ENCODE data around the gene DMWD. TPM values are rescaled to one million over a fixed set of nuclear protein-coding genes. Genes with fewer than 3 reads are reported as not detected.

The DMWD gene, protein sequence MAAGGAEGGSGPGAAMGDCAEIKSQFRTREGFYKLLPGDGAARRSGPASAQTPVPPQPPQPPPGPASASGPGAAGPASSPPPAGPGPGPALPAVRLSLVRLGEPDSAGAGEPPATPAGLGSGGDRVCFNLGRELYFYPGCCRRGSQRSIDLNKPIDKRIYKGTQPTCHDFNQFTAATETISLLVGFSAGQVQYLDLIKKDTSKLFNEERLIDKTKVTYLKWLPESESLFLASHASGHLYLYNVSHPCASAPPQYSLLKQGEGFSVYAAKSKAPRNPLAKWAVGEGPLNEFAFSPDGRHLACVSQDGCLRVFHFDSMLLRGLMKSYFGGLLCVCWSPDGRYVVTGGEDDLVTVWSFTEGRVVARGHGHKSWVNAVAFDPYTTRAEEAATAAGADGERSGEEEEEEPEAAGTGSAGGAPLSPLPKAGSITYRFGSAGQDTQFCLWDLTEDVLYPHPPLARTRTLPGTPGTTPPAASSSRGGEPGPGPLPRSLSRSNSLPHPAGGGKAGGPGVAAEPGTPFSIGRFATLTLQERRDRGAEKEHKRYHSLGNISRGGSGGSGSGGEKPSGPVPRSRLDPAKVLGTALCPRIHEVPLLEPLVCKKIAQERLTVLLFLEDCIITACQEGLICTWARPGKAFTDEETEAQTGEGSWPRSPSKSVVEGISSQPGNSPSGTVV
- 17.6 and 35.4 TPM in 2 replicates for total RNA-seq (2014; rRNA removed; shearing (Covaris generic))

DNA sequence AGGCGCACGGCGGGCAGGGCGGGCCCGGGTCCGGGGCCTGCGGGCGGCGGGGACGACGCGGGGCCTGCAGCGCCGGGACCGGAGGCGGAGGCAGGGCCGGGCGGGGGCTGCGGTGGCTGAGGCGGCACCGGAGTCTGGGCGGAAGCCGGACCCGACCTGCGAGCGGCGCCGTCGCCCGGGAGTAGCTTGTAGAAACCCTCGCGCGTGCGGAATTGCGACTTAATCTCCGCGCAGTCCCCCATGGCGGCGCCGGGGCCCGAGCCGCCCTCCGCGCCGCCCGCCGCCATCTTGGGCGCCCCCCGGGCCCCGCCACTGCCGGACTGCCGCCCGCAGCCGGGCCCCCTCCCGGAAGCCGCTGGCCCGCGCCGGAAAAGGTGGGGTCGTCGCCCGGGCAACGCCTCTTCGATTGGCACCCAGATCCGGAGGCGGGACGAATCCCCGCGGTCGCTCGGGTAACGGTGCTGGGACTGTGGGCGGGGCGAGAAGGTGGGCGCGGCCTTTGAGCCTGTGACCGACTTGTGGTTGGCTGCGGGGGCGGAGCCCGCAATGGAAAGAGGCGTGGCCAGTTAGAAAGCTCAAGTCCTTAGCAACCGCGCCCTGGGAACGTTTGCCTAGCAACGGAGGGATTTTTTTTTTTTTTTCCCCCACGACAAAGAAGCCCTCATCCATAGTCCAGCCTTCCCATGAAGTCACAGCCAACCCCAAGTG, at the start of gene DMWD:
Gene DMWD, minus strand, starts transcription at position 376 of the 708 bp plus-strand sequence. Its CDS starts 89 bp downstream, at position 287.
- Histone ChIP-seq H3K4me3 (peak within 1 kb of the TSS; percentile 98), H3K27ac (peak within 1 kb of the TSS; percentile 67), H3K4me1 (replicated peaks) (peaks cover 6% of the 10 kb centered on the region), H3K9me3 (replicated peaks) (no peaks in the 10 kb centered on the region), H3K27me3 (replicated peaks) (no peaks in the 10 kb centered on the region), H3K36me3 (peaks cover 37% of the 10 kb centered on the region)
- DNase-seq (ENCODE audit: low read depth in 1 of 2, low spot score in 2 of 2) = peak; percentile 97 to 100

DNA sequence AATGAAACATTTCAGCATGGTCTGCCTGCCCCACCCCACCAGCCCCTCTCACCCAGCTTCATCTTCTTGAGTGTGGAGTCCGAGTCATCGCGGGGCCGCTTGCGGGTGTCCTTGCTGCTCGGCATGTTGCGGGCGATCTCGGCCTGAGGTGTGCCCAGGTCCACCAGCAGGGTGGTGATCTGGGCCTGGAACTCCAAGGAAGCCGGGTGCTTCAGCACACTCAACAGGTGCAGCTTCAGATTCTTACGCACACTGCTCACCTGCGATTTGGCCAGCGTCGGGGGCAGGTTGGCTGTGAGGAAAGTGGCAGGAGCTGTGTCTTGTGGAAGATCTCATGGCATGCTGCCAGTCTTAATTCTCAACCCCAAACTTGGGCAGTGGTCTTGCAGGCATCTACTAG, 49.6 kb upstream of the DMWD start:
- H3K27me3 ChIP-seq (replicated peaks) = no peaks in the 10 kb centered on the region
- peaks cover 82% of the 10 kb centered on the region for H3K36me3 ChIP-seq
- H3K4me3 ChIP-seq = no peak overlapping the region
- no peak overlapping the region for H3K27ac ChIP-seq
- no peaks in the 10 kb centered on the region for H3K9me3 ChIP-seq (replicated peaks)
- DNase-seq (ENCODE audit: low read depth in 1 of 2, low spot score in 2 of 2) = no peak
- H3K4me1 ChIP-seq (replicated peaks) = no peaks in the 10 kb centered on the region

DNA sequence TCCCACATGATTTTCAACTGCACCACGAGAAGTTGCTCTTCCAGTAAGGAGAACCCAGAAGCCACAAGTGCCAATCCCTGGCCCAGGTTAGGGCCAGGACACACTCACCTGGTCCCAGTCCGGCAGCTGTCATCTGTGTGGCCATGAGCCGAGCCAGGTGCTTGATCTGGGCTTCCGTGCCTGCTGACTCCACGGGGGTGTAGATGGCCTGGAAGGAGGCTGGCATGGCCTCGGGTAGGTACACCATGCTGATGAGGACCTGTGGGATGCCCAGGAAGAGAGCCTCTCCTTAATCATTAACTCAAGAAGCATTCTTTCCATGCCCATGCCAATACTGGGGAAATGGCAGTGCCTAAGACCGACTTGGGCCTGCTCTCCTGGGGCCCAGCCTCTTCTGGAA, 42.3 kb upstream of the DMWD start:
- Histone ChIP-seq H3K36me3 (peaks cover 90% of the 10 kb centered on the region), H3K9me3 (replicated peaks) (no peaks in the 10 kb centered on the region), H3K27ac (no peak overlapping the region), H3K4me3 (no peak overlapping the region), H3K27me3 (replicated peaks) (no peaks in the 10 kb centered on the region), H3K4me1 (replicated peaks) (no peaks in the 10 kb centered on the region)
- no peak for DNase-seq (ENCODE audit: low read depth in 1 of 2, low spot score in 2 of 2)

DNA sequence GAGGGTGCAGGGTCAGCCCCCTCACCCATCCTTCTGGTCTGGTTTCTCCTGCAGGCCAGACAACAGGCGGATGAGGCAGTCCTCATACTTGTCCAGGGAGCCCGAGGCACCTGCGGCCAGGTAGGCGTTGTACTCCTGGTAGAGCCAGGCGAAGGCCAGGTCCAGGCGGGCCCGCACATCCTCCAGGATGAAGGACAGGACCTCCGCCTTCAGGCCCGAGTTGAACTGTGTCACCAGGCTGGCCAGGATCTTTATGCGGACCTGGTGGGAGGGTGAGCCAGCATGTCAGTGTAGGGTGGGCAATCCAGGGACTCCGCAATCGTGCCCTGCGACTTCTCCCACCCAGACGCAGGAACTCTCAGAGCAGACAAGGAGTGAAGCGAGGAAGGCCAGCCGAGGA, 36.3 kb upstream of the DMWD start:
- Histone ChIP-seq H3K27ac (no peak overlapping the region), H3K4me1 (replicated peaks) (no peaks in the 10 kb centered on the region), H3K27me3 (replicated peaks) (no peaks in the 10 kb centered on the region), H3K9me3 (replicated peaks) (no peaks in the 10 kb centered on the region), H3K36me3 (peaks cover 96% of the 10 kb centered on the region), H3K4me3 (no peak overlapping the region)
- no peak for DNase-seq (ENCODE audit: low read depth in 1 of 2, low spot score in 2 of 2)

DNA sequence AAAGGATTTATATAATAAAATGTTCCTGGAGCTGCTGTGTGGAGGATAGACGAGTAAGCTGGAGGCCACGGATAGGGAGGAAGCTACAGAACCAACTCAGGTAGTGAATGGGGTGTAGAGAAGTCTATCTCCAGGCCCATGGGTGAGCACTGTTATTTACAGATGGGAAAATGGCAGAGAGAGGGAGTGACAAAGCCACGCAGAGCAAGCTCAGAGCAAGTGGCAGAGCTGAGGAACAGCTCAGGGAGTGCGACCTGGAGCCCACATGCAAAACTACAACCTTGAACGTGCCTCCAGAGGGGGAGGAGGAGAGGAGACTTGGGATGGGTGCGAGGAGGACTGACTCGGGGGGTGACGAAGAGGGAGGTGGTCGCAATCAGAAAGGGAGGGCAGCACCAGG, 35.9 kb upstream of the DMWD start:
- Histone ChIP-seq H3K27ac (no peak overlapping the region), H3K4me3 (no peak overlapping the region), H3K27me3 (replicated peaks) (no peaks in the 10 kb centered on the region), H3K4me1 (replicated peaks) (no peaks in the 10 kb centered on the region), H3K36me3 (peaks cover 94% of the 10 kb centered on the region), H3K9me3 (replicated peaks) (no peaks in the 10 kb centered on the region)
- no peak for DNase-seq (ENCODE audit: low read depth in 1 of 2, low spot score in 2 of 2)

DNA sequence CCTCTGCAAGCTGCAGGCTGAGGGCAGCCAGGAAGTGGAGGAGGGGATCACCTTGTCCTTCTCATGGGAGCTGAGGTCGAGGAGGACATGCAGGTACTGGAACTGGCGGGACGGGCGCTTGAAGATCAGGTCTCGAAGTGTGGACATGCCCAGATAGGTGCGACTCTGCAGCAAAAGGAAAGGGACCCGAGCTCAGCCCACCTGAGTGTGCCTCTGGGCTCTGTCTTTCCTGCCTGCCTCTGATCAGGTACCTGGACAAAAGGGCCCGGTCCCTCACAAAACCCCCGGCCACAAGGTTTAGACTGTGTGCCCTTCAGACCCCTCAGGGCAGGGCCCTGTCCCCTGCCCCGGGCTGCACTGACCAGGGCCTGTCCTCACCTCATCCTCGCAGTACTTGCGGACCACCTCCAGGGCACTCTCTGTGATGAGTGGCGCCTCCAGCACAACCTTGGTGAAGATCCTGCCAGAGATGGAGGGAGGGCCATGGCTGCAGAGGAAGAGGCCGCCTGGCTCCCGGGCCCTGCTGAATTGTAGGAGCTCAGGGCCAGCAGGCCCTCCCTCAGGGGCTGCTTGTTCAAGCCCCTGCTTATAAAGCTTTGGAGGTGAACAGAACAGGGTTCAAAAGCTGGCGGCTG, 34.9 kb upstream of the DMWD start:
- H3K27me3 ChIP-seq (replicated peaks) = no peaks in the 10 kb centered on the region
- H3K27ac ChIP-seq = no peak overlapping the region
- no peak overlapping the region for H3K4me3 ChIP-seq
- no peaks in the 10 kb centered on the region for H3K4me1 ChIP-seq (replicated peaks)
- no peaks in the 10 kb centered on the region for H3K9me3 ChIP-seq (replicated peaks)
- DNase-seq (ENCODE audit: low read depth in 1 of 2, low spot score in 2 of 2) = no peak
- H3K36me3 ChIP-seq = peaks cover 96% of the 10 kb centered on the region

DNA sequence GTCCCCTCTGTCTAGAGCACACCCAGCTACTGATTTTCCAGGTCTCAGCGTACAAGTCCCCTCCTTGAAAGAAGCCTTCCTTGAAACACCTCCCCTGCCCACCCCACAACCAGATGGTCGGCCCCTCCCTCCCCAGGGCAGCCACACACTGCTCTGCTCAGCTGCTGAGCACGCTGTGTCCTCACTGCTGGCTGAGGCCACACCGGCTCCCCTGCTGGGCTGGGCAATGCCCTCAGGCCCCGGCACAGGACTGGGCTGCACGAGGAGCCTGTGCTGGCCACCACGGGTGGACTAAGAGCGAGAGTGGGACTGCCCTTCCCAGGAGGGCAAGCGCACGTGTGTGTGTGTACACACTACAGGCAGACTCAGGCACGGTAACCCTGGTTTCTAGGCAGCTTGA, 34.3 kb upstream of the DMWD start:
- H3K27me3 ChIP-seq (replicated peaks) = no peaks in the 10 kb centered on the region
- H3K9me3 ChIP-seq (replicated peaks) = no peaks in the 10 kb centered on the region
- H3K27ac ChIP-seq = no peak overlapping the region
- no peak overlapping the region for H3K4me3 ChIP-seq
- DNase-seq (ENCODE audit: low read depth in 1 of 2, low spot score in 2 of 2) = no peak
- no peaks in the 10 kb centered on the region for H3K4me1 ChIP-seq (replicated peaks)
- H3K36me3 ChIP-seq = peaks cover 94% of the 10 kb centered on the region

DNA sequence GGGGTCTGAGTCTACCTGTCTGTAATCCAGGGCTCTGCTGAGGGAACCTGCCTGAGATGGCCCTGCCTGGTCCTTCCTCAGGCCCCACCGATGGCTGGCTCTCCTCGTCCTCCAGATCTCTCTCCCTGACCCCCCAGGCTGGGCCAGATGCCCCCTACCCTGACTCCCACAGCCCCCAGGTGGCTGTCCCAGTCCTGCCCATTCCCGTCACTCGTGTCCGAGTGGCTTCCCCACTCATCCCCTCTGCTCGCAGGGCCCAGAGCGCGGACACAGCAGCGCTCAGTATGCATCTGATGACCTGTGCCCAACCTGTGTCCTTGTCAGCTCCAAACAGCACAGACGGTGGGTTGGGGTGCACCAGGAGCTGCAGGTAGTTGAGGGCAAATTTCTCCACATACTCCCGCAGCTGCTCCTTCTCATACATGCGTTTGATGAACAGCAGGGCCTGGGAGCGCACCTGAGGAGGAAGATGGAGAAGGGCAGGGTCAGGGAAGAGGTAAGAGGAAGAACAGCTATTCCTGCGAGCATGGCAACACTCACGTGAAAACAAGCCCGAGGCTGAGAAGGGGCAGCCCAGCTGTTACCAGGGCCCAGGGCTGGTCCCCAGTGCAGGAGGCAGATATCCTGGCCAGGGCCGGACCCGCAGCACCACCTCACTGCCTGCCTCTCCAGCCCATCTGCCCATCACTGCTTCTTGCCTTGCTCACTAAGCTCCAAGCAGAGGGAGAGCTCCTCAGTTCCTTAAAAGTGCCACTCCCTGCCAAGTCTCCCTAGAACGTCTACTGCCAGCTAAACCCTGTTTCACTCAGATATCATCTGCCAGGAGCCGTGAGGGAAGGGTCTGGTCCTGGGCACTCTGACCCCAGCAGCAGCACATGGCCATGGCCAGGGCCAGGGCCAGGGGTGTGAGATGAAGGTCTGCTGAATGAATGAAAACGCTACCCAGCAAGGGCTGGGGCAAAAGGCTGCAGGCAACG, 33.6 kb upstream of the DMWD start:
- no peaks in the 10 kb centered on the region for H3K9me3 ChIP-seq (replicated peaks)
- no peaks in the 10 kb centered on the region for H3K4me1 ChIP-seq (replicated peaks)
- no peaks in the 10 kb centered on the region for H3K27me3 ChIP-seq (replicated peaks)
- no peak overlapping the region for H3K4me3 ChIP-seq
- peaks cover 92% of the 10 kb centered on the region for H3K36me3 ChIP-seq
- DNase-seq (ENCODE audit: low read depth in 1 of 2, low spot score in 2 of 2) = no peak
- no peak overlapping the region for H3K27ac ChIP-seq

DNA sequence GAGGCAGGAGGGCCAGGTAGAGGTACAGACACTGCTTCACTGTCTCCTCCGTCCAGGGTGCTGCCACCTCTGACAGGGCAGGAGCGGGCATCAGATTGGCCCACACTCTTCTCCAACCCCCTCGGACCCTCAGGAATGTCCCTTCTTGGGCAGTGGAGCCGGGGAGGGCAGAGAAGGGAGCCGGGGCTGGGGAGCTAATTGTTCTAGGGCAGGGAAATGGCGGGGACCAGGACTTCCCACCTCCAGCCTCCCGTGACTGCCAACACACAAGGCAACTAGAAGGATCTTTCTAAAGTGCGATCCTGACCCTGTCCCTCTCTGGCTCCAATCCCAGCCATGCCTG, 32.6 kb upstream of the DMWD start:
- Histone ChIP-seq H3K27ac (no peak overlapping the region), H3K4me1 (replicated peaks) (no peaks in the 10 kb centered on the region), H3K36me3 (peaks cover 88% of the 10 kb centered on the region), H3K9me3 (replicated peaks) (no peaks in the 10 kb centered on the region), H3K27me3 (replicated peaks) (no peaks in the 10 kb centered on the region), H3K4me3 (no peak overlapping the region)
- no peak for DNase-seq (ENCODE audit: low read depth in 1 of 2, low spot score in 2 of 2)

DNA sequence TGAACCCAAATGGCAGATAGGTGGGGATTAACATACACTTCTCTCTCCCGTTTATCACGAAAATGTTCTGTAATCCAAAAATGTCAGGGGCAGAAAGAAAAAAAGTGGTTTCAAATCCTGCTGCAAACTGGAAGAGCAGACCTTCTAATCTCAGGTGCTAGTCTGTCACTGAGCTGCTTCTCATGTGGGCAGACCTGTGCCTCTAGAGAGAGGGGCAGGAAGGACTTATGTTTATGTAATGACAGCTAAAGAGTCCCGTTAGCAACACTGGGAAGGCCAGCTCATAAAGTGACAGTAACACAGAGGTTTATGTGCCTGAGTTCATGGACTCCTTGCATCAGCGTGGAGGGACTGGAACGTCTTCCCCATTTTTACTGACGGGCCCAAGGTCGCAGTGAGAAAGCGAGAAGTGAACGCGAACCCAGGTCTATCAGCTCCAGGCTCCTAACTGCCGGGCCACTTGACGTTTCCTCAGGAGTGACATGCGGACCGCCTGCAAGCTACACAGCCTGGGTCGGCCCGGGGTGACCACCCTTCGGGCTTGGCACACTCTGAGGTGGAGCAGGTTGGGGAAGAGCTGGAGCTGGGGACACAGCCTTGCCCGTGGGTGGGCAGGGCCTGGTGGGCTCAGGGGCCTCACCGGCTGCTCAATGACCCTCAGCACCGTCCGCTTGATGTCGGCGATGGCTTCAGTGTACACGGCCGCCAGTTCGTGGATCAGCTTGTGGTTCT, 32.1 kb upstream of the DMWD start:
- no peaks in the 10 kb centered on the region for H3K27me3 ChIP-seq (replicated peaks)
- H3K4me3 ChIP-seq = no peak overlapping the region
- H3K36me3 ChIP-seq = peaks cover 88% of the 10 kb centered on the region

DNA sequence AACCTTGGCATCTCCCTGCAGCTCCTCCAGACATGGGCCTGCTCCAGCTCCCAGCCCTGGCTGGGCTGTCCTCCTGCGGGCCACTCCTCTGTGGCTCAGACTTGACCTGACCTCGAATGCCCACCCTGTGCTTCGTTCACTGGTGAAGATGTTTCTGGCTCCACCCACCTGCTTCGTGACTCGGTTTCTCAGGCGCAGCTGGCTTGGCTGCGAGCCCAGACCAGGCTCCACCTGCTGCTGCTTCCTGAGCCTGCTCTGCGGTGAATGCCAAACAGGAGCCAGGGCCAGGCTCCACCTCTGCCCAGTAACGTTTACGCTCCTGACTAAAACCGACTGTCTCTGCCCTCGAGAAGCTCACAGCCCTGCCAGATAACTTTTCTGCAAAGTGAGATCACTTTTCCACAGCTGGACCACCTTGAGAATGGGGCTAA, 31.4 kb upstream of the DMWD start:
- no peak overlapping the region for H3K4me3 ChIP-seq
- no peaks in the 10 kb centered on the region for H3K27me3 ChIP-seq (replicated peaks)
- H3K4me1 ChIP-seq (replicated peaks) = no peaks in the 10 kb centered on the region
- H3K9me3 ChIP-seq (replicated peaks) = no peaks in the 10 kb centered on the region
- H3K36me3 ChIP-seq = peaks cover 83% of the 10 kb centered on the region
- DNase-seq (ENCODE audit: low read depth in 1 of 2, low spot score in 2 of 2) = no peak
- no peak overlapping the region for H3K27ac ChIP-seq

More for the DNA sequence above, 32.1 kb upstream of the DMWD start:
- Histone ChIP-seq H3K4me1 (replicated peaks) (no peaks in the 10 kb centered on the region), H3K27ac (no peak overlapping the region), H3K9me3 (replicated peaks) (no peaks in the 10 kb centered on the region)
- DNase-seq (ENCODE audit: low read depth in 1 of 2, low spot score in 2 of 2) = no peak

DNA sequence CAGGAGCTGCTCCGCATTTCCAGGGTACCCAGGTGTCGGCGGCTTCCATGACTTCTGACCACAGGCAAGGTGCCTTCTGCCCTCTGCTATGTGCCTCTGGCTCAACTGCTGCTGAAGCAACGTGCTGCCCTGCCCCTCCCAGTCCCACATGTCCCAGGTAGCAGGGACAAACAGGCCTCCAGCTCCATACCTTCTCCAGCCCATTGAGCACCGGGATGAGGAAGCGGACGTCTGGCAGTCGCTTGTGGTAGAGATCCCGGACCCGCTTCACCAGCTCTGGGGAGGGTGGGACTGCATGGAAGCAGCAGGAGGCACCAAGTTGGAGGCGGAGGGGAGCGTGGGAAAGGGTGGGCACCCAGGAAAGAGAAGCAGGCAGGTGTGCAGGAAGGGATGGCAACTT, 30.5 kb upstream of the DMWD start:
- Histone ChIP-seq H3K9me3 (replicated peaks) (no peaks in the 10 kb centered on the region), H3K36me3 (peaks cover 74% of the 10 kb centered on the region)

More for the DNA sequence above, 30.5 kb upstream of the DMWD start:
- Histone ChIP-seq H3K27me3 (replicated peaks) (no peaks in the 10 kb centered on the region), H3K4me3 (no peak overlapping the region), H3K4me1 (replicated peaks) (no peaks in the 10 kb centered on the region), H3K27ac (no peak overlapping the region)
- DNase-seq (ENCODE audit: low read depth in 1 of 2, low spot score in 2 of 2) = no peak

Data from SJSA1 (cell line).